Astrocyte (in vitro differentiated cells and primary cell): ENCODE data around the gene FARS2. TPM values are rescaled to one million over a fixed set of nuclear protein-coding genes. Genes with fewer than 3 reads are reported as not detected.
A peak's percentile ranks its signal among the peaks of the same experiment; 100 is the strongest.

Experiments used
- DNase-seq: peaks from one replicate; pipeline ENCODE4 v3.0.0-alpha.2; 2010; ENCODE audit warnings: low read depth
- FAIRE-seq: peaks from 2 replicates; lab custom pipeline; 2011; peaks lifted over from hg19 to GRCh38; lab: Jason Lieb, UNC
- H2AFZ ChIP-seq: 2 replicates; pipeline ENCODE4 v1.6.0; 2012; ENCODE audit warnings: low read depth, low read length, inconsistent platforms
- H3K27ac ChIP-seq: 2 replicates; pipeline ENCODE4 v1.5.1; 2011; ENCODE audit warnings: low read depth, low read length, inconsistent platforms
- H3K27me3 ChIP-seq: 2 replicates; pipeline ENCODE4 v1.6.0; 2011; ENCODE audit warnings: low read length, inconsistent platforms; ENCODE audit not compliant: insufficient read depth
- H3K36me3 ChIP-seq: 2 replicates; pipeline ENCODE4 v1.5.1; 2011; ENCODE audit warnings: low read length, inconsistent platforms; ENCODE audit not compliant: insufficient read depth
- H3K4me1 ChIP-seq: 2 replicates; pipeline ENCODE4 v1.5.1; 2011; ENCODE audit warnings: low read length, inconsistent platforms; ENCODE audit not compliant: insufficient read depth
- H3K4me2 ChIP-seq: 2 replicates; pipeline ENCODE4 v1.6.0; 2012; ENCODE audit warnings: low read length, inconsistent platforms
- H3K4me3 ChIP-seq: 2 replicates; pipeline ENCODE4 v1.5.1; 2011; ENCODE audit warnings: low read depth, mild to moderate bottlenecking, low read length, inconsistent platforms; ENCODE audit not compliant: insufficient read depth
- H3K79me2 ChIP-seq: 2 replicates; pipeline ENCODE4 v1.6.0; 2012; ENCODE audit warnings: mild to moderate bottlenecking, low read length, inconsistent platforms; ENCODE audit not compliant: insufficient read depth
- H3K9ac ChIP-seq: 2 replicates; pipeline ENCODE4 v1.6.0; 2012; ENCODE audit warnings: mild to moderate bottlenecking, low read length, inconsistent platforms
- H3K9me3 ChIP-seq: 2 replicates; pipeline ENCODE4 v1.5.1; 2012; ENCODE audit warnings: low read depth, mild to moderate bottlenecking, low read length, inconsistent platforms; ENCODE audit not compliant: insufficient read depth
- H4K20me1 ChIP-seq: 2 replicates; pipeline ENCODE4 v1.6.0; 2012; ENCODE audit warnings: low read length, inconsistent platforms; ENCODE audit not compliant: insufficient read depth
- H3K27ac Mint-ChIP-seq: one replicate; pipeline ENCODE4 v1.8.0; 2021; ENCODE audit warnings: mild to moderate bottlenecking, mixed read lengths; ENCODE audit not compliant: unreplicated experiment
- H3K27me3 Mint-ChIP-seq: one replicate; pipeline ENCODE4 v1.8.0; 2021; ENCODE audit warnings: low read depth, mixed read lengths; ENCODE audit not compliant: unreplicated experiment
- H3K36me3 Mint-ChIP-seq: one replicate; pipeline ENCODE4 v1.8.0; 2021; ENCODE audit warnings: low read depth, mixed read lengths; ENCODE audit not compliant: unreplicated experiment
- H3K4me1 Mint-ChIP-seq: one replicate; pipeline ENCODE4 v1.8.0; 2021; ENCODE audit warnings: low read depth, mixed read lengths; ENCODE audit not compliant: unreplicated experiment
- H3K4me3 Mint-ChIP-seq: one replicate; pipeline ENCODE4 v1.8.0; 2021; ENCODE audit warnings: mild to moderate bottlenecking, moderate library complexity, mixed read lengths; ENCODE audit not compliant: unreplicated experiment
- H3K9me3 Mint-ChIP-seq: one replicate; pipeline ENCODE4 v1.8.0; 2021; ENCODE audit warnings: mild to moderate bottlenecking, mixed read lengths; ENCODE audit not compliant: unreplicated experiment
- CTCF ChIP-seq: IDR thresholded peaks from 2 replicates; pipeline ENCODE4 v1.5.1; 2011; ENCODE audit warnings: low read depth, mild to moderate bottlenecking, inconsistent platforms, low read length, moderate library complexity; ENCODE audit not compliant: insufficient read depth
- EZH2 ChIP-seq: IDR thresholded peaks from 2 replicates; pipeline ENCODE4 v1.6.1; 2012; ENCODE audit warnings: mild to moderate bottlenecking, low read length, inconsistent platforms; ENCODE audit not compliant: insufficient read depth
- total RNA-seq: library from RNA; stranded (reverse); gene quantifications from 2 replicates; pipeline ENCODE4 v1.2.1, GENCODE V29; 2021

Gene FARS2
- total RNA-seq, 1 donor from 2014 or later, result 13.3 TPM

- Histone ChIP-seq H3K4me3 (peak overlapping the region; percentile 3), H3K27me3 (no peaks in the 10 kb centered on the region), H3K9ac (peak overlapping the region; percentile 3)
These were observed 210.5 kb downstream of the FARS2 start for GRCh38 chr6:5471637-5472398.

GRCh38 chr6:5472571-5472970 lies 211.3 kb downstream of the FARS2 start:
- H3K27ac ChIP-seq, result no peak overlapping the region
- Mint-ChIP-seq H3K4me1 (peaks cover 14% of the 10 kb centered on the region), H3K36me3 (no peaks in the 10 kb centered on the region), H3K4me3 (no peak overlapping the region), H3K27ac (no peak overlapping the region), H3K9me3 (peaks cover 2% of the 10 kb centered on the region), H3K27me3 (no peaks in the 10 kb centered on the region)
- no peak overlapping the region for H3K4me3 ChIP-seq
- DNase-seq (no peak), FAIRE-seq (no peak)
- H3K36me3 ChIP-seq, result no peaks in the 10 kb centered on the region
- H2AFZ ChIP-seq, result no peak overlapping the region
- peaks cover 18% of the 10 kb centered on the region for H3K4me1 ChIP-seq
- no peaks in the 10 kb centered on the region for H4K20me1 ChIP-seq
- H3K79me2 ChIP-seq, result no peaks in the 10 kb centered on the region
- no peak overlapping the region for H3K9ac ChIP-seq
- no peaks in the 10 kb centered on the region for H3K27me3 ChIP-seq
- no peaks in the 10 kb centered on the region for H3K9me3 ChIP-seq
- H3K4me2 ChIP-seq, result no peak overlapping the region
- TF ChIP-seq EZH2 (no peak), CTCF (no peak)

More at GRCh38 chr6:5471637-5472398, 210.5 kb downstream of the FARS2 start:
- DNase-seq (peak; percentile 36), FAIRE-seq (no peak)
- Histone ChIP-seq H2AFZ (no peak overlapping the region), H3K4me1 (peaks cover 18% of the 10 kb centered on the region), H3K27ac (no peak overlapping the region), H3K9me3 (no peaks in the 10 kb centered on the region), H4K20me1 (no peaks in the 10 kb centered on the region), H3K36me3 (no peaks in the 10 kb centered on the region), H3K4me2 (peak overlapping the region; percentile 68), H3K79me2 (no peaks in the 10 kb centered on the region)
- TF ChIP-seq CTCF (no peak), EZH2 (no peak)
- no peaks in the 10 kb centered on the region for H3K36me3 Mint-ChIP-seq
- H3K27ac Mint-ChIP-seq, result no peak overlapping the region
- H3K4me3 Mint-ChIP-seq, result no peak overlapping the region
- peaks cover 2% of the 10 kb centered on the region for H3K9me3 Mint-ChIP-seq
- H3K27me3 Mint-ChIP-seq, result no peaks in the 10 kb centered on the region
- peaks cover 14% of the 10 kb centered on the region for H3K4me1 Mint-ChIP-seq

GRCh38 chr6:5475779-5476178 lies 214.5 kb downstream of the FARS2 start:
- Histone ChIP-seq H2AFZ (no peak overlapping the region), H3K36me3 (no peaks in the 10 kb centered on the region), H3K4me2 (no peak overlapping the region), H3K79me2 (no peaks in the 10 kb centered on the region), H3K9ac (no peak overlapping the region), H4K20me1 (no peaks in the 10 kb centered on the region), H3K9me3 (no peaks in the 10 kb centered on the region), H3K27ac (no peak overlapping the region), H3K4me1 (peaks cover 13% of the 10 kb centered on the region), H3K27me3 (no peaks in the 10 kb centered on the region), H3K4me3 (no peak overlapping the region)
- no peaks in the 10 kb centered on the region for H3K4me1 Mint-ChIP-seq
- DNase-seq (no peak), FAIRE-seq (no peak)
- no peaks in the 10 kb centered on the region for H3K27me3 Mint-ChIP-seq
- TF ChIP-seq EZH2, result no peak
- TF ChIP-seq CTCF, result no peak
- peaks cover 2% of the 10 kb centered on the region for H3K9me3 Mint-ChIP-seq
- H3K36me3 Mint-ChIP-seq, result no peaks in the 10 kb centered on the region
- H3K27ac Mint-ChIP-seq, result no peak overlapping the region
- H3K4me3 Mint-ChIP-seq, result no peak overlapping the region
